ENCODE results near the gene ANKRD29.
"Not testable (repeated sequence)": the region's sequence is repeated elsewhere in the genome, so short reads cannot be mapped to it uniquely, and the experiment has no call there.

ANKRD29 gene

GRCh38 chr18:23560186-23560585 lies 102.5 kb downstream of the ANKRD29 start:
- no peak for TF ChIP-seq CTCF (IDR thresholded peaks at IDR 0.05; ENCODE audit: low read depth, low read length, missing control alignments)
- Histone ChIP-seq H3K36me3 (replicated peaks) (peaks cover 43% of the 10 kb centered on the region), H3K27me3 (replicated peaks) (no peaks in the 10 kb centered on the region), H3K4me3 (ENCODE audit: low read depth, low read length) (no peak overlapping the region), H3K27ac (no peak overlapping the region)
- DNase-seq = no peak
- in situ Hi-C loops (cut with HindIII; ENCODE audit: low pct_ligation_motif_present, low sequenced_read_pairs) = no loop called here

DNA sequence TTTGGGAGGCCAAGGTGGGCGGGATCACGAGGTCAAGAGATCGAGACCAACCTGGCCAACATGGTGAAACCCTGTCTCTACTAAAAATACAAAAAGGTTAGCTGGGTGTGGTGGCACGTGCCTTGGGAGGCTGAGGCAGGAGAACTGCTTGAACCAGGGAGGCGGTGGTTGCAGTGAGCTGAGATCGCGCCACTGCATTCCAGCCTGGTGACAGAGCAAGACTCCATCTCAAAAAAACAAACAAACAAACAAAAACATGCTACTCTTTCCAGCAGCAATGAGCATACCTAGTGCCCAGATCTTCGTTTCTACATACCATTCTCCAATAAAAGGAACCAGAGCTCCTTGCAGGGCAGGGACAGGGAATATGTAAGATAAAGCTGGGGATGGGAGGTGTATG lies 105.2 kb downstream of the ANKRD29 start:
- H3K4me3 ChIP-seq (ENCODE audit: low read depth, low read length); in situ Hi-C loops (cut with HindIII; ENCODE audit: low pct_ligation_motif_present, low sequenced_read_pairs); H3K27me3 ChIP-seq (replicated peaks); H3K27ac ChIP-seq; DNase-seq: not testable (repeated sequence)
- peaks cover 63% of the 10 kb centered on the region for H3K36me3 ChIP-seq (replicated peaks)

GRCh38 chr18:23556145-23556780 lies 106.4 kb downstream of the ANKRD29 start:
- DNase-seq = no peak

DNA sequence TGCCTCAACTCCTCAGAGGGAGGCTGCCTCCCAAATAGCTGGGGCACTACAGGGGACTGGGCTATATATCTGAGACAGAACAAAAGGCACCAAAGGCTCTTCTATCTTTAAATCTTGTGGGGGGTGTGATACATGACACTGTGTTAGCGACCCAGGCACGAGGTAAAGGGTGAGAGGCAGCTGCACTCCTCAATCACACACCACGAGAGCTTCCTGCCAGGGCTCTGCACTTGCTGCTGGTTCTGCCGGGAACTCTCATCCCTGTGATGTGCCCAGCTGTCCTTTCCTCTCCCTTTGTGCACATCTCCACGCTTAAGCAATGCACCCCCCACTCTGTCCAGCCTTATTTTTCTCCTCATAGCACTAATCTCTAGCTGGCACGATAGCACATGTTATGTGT lies 108.8 kb downstream of the ANKRD29 start:
- DNase-seq = no peak
- in situ Hi-C loops (cut with HindIII; ENCODE audit: low pct_ligation_motif_present, low sequenced_read_pairs) = no loop called here
- TF ChIP-seq CTCF (IDR thresholded peaks at IDR 0.05; ENCODE audit: low read depth, low read length, missing control alignments) = no peak
- Histone ChIP-seq H3K27me3 (replicated peaks) (no peaks in the 10 kb centered on the region), H3K27ac (no peak overlapping the region), H3K36me3 (replicated peaks) (peaks cover 63% of the 10 kb centered on the region), H3K4me3 (ENCODE audit: low read depth, low read length) (no peak overlapping the region)

More at GRCh38 chr18:23556145-23556780, 106.4 kb downstream of the ANKRD29 start:
- Histone ChIP-seq H3K4me3 (ENCODE audit: low read depth, low read length) (no peak overlapping the region), H3K36me3 (replicated peaks) (peaks cover 68% of the 10 kb centered on the region), H3K27ac (no peak overlapping the region), H3K27me3 (replicated peaks) (no peaks in the 10 kb centered on the region)
- TF ChIP-seq CTCF (IDR thresholded peaks at IDR 0.05; ENCODE audit: low read depth, low read length, missing control alignments) = no peak
- in situ Hi-C loops (cut with HindIII; ENCODE audit: low pct_ligation_motif_present, low sequenced_read_pairs) = no loop called here

GRCh38 chr18:23552505-23552904 lies 110.2 kb downstream of the ANKRD29 start:
- no peak for TF ChIP-seq CTCF (IDR thresholded peaks at IDR 0.05; ENCODE audit: low read depth, low read length, missing control alignments)
- in situ Hi-C loops (cut with HindIII; ENCODE audit: low pct_ligation_motif_present, low sequenced_read_pairs) = no loop called here

DNA sequence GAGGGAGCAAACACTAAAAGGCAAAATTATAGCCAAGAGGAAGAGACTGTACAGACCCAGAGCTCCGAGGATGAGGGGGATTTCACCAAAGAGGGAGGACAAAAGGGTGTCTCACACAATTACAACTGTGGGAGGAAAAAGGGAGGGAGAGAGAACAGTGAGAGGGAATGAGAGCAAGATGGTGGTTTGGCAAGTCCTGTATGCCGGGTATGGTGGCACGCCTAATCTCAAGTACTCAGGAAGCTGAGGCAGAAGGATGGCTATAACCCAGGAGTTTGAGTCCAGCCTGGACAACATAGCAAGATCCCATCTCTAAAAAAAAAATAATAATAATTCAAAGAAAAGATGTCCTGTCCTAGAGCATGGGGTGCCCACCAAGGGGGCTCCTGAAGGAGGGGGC lies 110.7 kb downstream of the ANKRD29 start:
- in situ Hi-C loops (cut with HindIII; ENCODE audit: low pct_ligation_motif_present, low sequenced_read_pairs) = no loop called here
- H3K36me3 ChIP-seq (replicated peaks) = peaks cover 56% of the 10 kb centered on the region
- TF ChIP-seq CTCF (IDR thresholded peaks at IDR 0.05; ENCODE audit: low read depth, low read length, missing control alignments) = no peak
- no peak for DNase-seq
- no peak overlapping the region for H3K4me3 ChIP-seq (ENCODE audit: low read depth, low read length)
- H3K27me3 ChIP-seq (replicated peaks) = no peaks in the 10 kb centered on the region
- H3K27ac ChIP-seq = no peak overlapping the region

More at GRCh38 chr18:23552505-23552904, 110.2 kb downstream of the ANKRD29 start:
- peaks cover 60% of the 10 kb centered on the region for H3K36me3 ChIP-seq (replicated peaks)
- H3K4me3 ChIP-seq (ENCODE audit: low read depth, low read length) = no peak overlapping the region
- no peaks in the 10 kb centered on the region for H3K27me3 ChIP-seq (replicated peaks)
- H3K27ac ChIP-seq = no peak overlapping the region
- DNase-seq = no peak
